ENCODE measurements around the gene PHACTR1.
"Not testable (repeated sequence)": the region's sequence is repeated elsewhere in the genome, so short reads cannot be mapped to it uniquely, and the experiment has no call there.

Gene PHACTR1

DNA sequence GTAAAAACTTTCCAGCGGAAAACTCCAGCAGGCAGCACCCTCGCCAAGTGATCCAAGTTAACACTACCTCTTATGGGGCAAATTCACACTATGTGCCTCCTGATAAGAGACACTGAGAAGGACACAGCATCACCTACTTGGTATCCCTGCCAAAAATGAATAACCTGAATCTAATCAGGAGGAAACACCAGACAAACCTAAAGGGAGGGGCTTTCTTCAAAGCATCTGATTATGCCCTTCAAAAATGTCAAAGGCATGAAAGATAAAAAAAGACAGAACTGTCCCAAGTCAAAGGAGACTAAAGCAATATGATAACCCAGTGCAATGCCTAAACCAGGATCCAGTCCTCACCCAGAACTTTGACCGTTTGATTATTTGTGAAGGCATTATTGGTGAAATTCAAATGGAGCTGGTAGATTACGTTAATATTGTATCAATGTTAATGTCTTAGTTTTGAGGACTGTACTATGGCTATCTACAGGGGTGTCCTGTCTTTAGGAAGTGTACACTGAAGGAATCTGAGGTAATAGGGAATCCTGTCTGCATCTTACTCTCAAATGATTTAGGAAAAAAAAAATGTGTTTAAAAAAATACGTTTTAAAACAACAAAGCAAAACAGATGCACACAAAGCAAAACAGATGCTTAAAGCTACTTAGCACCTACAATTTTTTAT, 603.5 kb downstream of the PHACTR1 start:
- H3K4me3 ChIP-seq (ENCODE audit: low read depth, low read length) = no peak overlapping the region
- TF ChIP-seq, protein P1, sequence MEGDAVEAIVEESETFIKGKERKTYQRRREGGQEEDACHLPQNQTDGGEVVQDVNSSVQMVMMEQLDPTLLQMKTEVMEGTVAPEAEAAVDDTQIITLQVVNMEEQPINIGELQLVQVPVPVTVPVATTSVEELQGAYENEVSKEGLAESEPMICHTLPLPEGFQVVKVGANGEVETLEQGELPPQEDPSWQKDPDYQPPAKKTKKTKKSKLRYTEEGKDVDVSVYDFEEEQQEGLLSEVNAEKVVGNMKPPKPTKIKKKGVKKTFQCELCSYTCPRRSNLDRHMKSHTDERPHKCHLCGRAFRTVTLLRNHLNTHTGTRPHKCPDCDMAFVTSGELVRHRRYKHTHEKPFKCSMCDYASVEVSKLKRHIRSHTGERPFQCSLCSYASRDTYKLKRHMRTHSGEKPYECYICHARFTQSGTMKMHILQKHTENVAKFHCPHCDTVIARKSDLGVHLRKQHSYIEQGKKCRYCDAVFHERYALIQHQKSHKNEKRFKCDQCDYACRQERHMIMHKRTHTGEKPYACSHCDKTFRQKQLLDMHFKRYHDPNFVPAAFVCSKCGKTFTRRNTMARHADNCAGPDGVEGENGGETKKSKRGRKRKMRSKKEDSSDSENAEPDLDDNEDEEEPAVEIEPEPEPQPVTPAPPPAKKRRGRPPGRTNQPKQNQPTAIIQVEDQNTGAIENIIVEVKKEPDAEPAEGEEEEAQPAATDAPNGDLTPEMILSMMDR (IDR thresholded peaks at IDR 0.05; ENCODE audit: low read depth, low read length, missing control alignments) = no peak
- in situ Hi-C loops (cut with HindIII; ENCODE audit: low sequenced_read_pairs) = no loop called here
- DNase-seq (ENCODE audit: low read depth) = no peak

DNA sequence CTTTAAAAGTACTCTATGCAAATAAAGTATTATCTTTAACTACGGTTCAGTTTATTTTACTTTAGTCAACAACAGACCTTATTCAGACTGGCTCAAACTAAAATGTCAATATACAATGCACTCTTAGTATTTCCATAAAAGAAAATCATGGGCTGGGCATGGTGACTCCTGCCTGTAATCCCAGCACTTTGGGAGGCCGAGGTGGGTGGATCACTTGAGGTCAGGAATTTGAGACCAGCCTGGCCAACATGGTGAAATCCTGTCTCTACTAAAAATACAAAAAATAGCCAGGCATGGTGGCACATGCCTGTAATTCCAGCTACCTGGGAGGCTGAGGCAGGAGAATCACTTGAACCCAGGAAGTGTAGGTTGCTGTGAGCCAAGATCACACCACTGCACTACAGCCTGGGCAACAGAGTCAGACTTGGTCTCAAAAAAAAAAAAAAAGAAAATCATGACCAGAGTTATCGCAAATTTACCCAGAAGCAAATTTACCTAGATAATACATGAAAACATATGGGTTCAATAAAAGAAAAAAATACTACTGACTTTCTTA, 609.5 kb downstream of the PHACTR1 start:
- in situ Hi-C loops (cut with HindIII; ENCODE audit: low sequenced_read_pairs); H3K4me3 ChIP-seq (ENCODE audit: low read depth, low read length); DNase-seq (ENCODE audit: low read depth): not testable (repeated sequence)

DNA sequence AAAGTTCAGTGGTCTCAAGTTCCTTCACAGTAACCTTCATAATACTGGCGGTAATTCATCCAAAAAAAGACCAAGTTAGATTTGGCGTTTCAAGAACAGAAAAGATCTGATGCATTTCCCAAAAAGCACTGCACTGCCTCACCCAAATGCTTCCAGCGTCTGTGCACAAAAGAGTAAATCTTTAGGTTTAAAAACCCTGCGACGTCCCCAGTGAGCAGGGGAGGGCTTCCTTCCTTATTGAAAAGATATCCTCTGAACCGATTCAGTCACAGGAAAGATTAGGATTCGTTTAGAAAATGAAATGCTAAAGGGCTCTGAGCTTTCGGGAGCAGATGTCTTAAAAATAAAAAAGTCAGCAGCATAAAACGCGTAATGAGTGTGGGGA, 611.1 kb downstream of the PHACTR1 start:
- in situ Hi-C loops (cut with HindIII; ENCODE audit: low sequenced_read_pairs) = no loop called here
- peak overlapping the region; percentile 96 for H3K4me3 ChIP-seq (ENCODE audit: low read depth, low read length)
- no peak for DNase-seq (ENCODE audit: low read depth)
- TF ChIP-seq, protein P1 (IDR thresholded peaks at IDR 0.05; ENCODE audit: low read depth, low read length, missing control alignments) = no peak

DNA sequence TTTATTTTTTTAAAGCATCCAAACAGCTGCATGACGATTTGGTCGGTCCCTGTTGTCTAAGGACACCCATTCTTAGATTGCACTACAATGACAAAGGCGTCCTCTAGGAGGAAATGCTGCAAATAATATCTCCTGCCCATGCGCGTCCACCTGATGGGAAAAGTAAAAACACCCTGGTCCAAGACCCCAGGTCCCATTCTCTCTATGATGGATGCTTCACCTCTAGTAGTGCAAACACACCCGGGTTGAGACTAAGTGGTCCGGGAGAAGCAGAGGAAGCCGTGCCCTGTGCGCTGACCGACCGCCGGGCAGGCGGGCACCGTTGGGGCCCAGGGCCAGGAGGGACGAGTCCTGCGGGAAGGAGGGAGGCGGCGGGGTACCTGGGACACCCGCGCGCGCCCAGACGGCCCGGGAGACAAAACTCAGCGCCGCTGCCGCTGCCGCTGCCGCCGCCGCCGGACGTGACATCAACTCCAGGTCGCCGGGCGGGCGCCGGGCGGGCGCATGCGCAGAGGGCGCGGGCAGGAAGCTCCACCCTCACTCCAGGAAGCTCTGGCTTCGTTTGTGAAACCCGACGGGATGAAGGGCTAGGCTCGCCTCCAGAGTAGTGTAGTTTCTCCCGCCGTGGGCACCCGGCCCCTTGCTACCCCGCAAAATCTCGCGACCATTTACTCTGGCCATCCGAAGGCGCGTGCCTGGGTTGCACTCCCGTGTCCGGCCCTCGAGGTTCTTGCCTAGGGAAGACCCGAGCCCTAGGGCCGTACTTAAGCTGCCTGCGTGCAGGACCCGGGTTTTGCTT, 611.7 kb downstream of the PHACTR1 start, which contains the start of gene TBC1D7:
TBC1D7 (minus strand) TSS at position 462 of the 799 bp plus-strand sequence. CDS start 1,639 bp downstream, outside the sequence.
- TF ChIP-seq, protein P1 (IDR thresholded peaks at IDR 0.05; ENCODE audit: low read depth, low read length, missing control alignments) = peak; percentile 22
- in situ Hi-C loops (cut with HindIII; ENCODE audit: low sequenced_read_pairs) = no loop called here
- H3K4me3 ChIP-seq (ENCODE audit: low read depth, low read length) = peak within 1 kb of the TSS; percentile 96
- DNase-seq (ENCODE audit: low read depth) = peak; percentile 68

DNA sequence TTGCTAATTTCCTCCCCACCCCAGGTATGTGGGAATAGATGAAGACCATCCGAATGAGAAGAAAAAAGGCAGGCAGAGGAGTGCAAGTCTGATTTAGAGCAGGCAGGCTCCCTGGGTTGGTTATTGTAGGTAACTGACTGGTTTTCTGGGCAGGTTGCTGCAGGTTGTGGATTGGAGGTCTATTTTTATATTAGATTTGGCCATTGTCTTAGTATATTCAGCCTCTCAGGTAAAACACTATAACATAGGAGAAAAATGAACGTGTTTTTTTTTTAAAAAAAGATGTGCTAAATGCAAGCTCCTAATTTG, 612.3 kb downstream of the PHACTR1 start:
- in situ Hi-C loops (cut with HindIII; ENCODE audit: low sequenced_read_pairs) = no loop called here
- TF ChIP-seq, protein P1 (IDR thresholded peaks at IDR 0.05; ENCODE audit: low read depth, low read length, missing control alignments) = no peak
- H3K4me3 ChIP-seq (ENCODE audit: low read depth, low read length) = peak overlapping the region; percentile 96
- DNase-seq (ENCODE audit: low read depth) = no peak

DNA sequence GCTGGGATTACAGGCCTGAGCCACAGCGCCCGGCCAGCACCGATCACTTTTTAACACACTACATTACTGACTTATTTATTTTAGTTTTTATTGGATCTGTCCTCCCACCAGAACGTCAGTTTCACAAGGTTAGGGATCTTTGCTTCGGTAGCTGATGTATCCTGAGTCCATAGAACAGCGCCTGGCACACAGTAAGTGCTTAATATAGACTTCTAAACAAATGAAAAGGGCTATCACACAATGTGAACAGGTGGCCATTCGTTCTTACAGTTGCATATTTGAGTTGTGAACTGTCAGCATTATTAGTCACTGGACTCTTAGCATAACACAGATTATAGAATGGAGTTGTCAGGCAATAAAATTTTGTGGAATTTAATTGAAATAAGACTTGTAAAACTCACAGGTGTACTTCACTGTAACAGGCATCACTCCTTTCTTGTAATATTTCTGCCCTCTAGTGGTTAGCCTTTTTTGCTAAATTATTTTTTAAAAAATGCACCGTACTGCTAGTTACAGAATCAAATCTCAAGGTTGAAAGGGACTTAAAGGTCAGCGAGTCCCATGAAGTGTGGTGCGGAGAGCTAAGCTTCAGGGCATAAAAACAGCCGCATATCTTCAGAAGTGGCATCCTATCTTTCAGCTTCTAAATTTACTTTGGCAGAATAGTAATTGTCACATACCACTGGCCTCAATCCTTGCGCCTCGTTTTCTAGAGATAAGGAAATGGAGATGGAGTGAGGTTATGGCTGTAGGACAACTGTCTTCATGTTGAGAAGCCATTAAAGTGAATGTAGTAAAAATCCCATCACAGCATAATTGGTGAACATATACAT, 615.2 kb downstream of the PHACTR1 start:
- no peak for DNase-seq (ENCODE audit: low read depth)
- in situ Hi-C loops (cut with HindIII; ENCODE audit: low sequenced_read_pairs) = loop anchor here (10.0 kb wide), 1 partner anchor 407 kb away; no protein-coding TSS in a partner anchor

More for the DNA sequence above, 615.2 kb downstream of the PHACTR1 start:
- TF ChIP-seq, protein P1 (IDR thresholded peaks at IDR 0.05; ENCODE audit: low read depth, low read length, missing control alignments) = peak; percentile 40
- H3K4me3 ChIP-seq (ENCODE audit: low read depth, low read length) = no peak overlapping the region
